Upper lobe of right lung (tissue), 1 donor: ENCODE measurements around the gene CLDN18. TPM values are rescaled to one million over a fixed set of nuclear protein-coding genes. Genes with fewer than 3 reads are reported as not detected.

Experiments used
- ATAC-seq: fragments of 200-7000 bp; cut with Tn5 transposase; one replicate; pipeline ENCODE4 v1.9.1; 2020; ENCODE audit warnings: mild to moderate bottlenecking, moderate library complexity
- DNase-seq: peaks from one replicate; pipeline ENCODE4 v3.0.0-alpha.2; 2020
- H3K27ac ChIP-seq: fragments of 200-600 bp; one replicate; pipeline ENCODE4 v1.8.0; 2022
- H3K27me3 ChIP-seq: fragments of 200-600 bp; one replicate; pipeline ENCODE4 v1.8.0; 2022; ENCODE audit warnings: mild to moderate bottlenecking
- H3K36me3 ChIP-seq: fragments of 200-600 bp; one replicate; pipeline ENCODE4 v1.8.0; 2022
- H3K4me1 ChIP-seq: fragments of 200-600 bp; one replicate; pipeline ENCODE4 v1.8.0; 2022
- H3K4me3 ChIP-seq: fragments of 200-600 bp; one replicate; pipeline ENCODE4 v1.8.0; 2022; ENCODE audit warnings: mild to moderate bottlenecking
- H3K9me3 ChIP-seq: fragments of 200-600 bp; one replicate; pipeline ENCODE4 v1.8.0; 2022
- intact Hi-C: fragments of 100-400 bp; cut with DNase I; formaldehyde crosslinking; loops from one replicate; pipeline ENCODE4 v1.11.0; 2022
- total RNA-seq: library from RNA; stranded (reverse); fragmentation: NEBNext Ultra II Directional; extraction: Animal tissue kit (Norgen Biotek cat#: 25700); gene quantifications from one replicate; pipeline ENCODE4 v1.2.1, GENCODE V29; 2021
- TF ChIP-seq, protein P1 (sequence below): fragments of 200-600 bp; IDR thresholded peaks from one replicate; pipeline ENCODE4 v1.8.0; 2022; ENCODE audit warnings: antibody characterized with exemption
- donor health status: DM: no; HTN: yes; CAD: no; lungs with severe emphysema.

The CLDN18 gene
- total RNA-seq, 1 donor from 2014 or later: 197 TPM

DNA sequence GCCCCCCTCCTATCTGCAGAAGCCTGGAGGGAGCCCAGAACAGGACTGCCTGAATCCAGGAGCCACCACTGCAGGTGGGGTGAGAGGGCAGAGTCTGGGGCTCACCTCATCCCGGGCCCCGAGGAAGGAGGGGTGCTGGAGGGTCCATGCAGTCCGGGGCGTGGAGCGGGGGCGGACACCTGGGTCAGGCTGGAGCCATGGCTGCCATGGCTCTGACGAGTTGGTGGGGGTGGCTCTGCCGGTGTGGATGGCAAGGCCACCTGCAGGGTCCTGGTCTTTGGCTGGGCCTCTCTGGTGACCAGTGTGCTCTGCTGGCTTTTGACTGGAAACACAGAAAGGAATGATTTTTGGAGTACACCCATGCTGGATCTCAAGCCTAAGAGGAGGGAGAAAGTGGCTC lies 58.1 kb downstream of the CLDN18 start:
- no peak overlapping the region for H3K27ac ChIP-seq
- H3K4me1 ChIP-seq: no peaks in the 10 kb centered on the region
- TF ChIP-seq, protein P1, sequence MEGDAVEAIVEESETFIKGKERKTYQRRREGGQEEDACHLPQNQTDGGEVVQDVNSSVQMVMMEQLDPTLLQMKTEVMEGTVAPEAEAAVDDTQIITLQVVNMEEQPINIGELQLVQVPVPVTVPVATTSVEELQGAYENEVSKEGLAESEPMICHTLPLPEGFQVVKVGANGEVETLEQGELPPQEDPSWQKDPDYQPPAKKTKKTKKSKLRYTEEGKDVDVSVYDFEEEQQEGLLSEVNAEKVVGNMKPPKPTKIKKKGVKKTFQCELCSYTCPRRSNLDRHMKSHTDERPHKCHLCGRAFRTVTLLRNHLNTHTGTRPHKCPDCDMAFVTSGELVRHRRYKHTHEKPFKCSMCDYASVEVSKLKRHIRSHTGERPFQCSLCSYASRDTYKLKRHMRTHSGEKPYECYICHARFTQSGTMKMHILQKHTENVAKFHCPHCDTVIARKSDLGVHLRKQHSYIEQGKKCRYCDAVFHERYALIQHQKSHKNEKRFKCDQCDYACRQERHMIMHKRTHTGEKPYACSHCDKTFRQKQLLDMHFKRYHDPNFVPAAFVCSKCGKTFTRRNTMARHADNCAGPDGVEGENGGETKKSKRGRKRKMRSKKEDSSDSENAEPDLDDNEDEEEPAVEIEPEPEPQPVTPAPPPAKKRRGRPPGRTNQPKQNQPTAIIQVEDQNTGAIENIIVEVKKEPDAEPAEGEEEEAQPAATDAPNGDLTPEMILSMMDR: no peak
- no peaks in the 10 kb centered on the region for H3K9me3 ChIP-seq
- intact Hi-C loops: no loop called here
- no peak overlapping the region for H3K4me3 ChIP-seq
- H3K36me3 ChIP-seq: peaks cover 15% of the 10 kb centered on the region
- H3K27me3 ChIP-seq: no peaks in the 10 kb centered on the region
- ATAC-seq (no peak), DNase-seq (no peak)

DNA sequence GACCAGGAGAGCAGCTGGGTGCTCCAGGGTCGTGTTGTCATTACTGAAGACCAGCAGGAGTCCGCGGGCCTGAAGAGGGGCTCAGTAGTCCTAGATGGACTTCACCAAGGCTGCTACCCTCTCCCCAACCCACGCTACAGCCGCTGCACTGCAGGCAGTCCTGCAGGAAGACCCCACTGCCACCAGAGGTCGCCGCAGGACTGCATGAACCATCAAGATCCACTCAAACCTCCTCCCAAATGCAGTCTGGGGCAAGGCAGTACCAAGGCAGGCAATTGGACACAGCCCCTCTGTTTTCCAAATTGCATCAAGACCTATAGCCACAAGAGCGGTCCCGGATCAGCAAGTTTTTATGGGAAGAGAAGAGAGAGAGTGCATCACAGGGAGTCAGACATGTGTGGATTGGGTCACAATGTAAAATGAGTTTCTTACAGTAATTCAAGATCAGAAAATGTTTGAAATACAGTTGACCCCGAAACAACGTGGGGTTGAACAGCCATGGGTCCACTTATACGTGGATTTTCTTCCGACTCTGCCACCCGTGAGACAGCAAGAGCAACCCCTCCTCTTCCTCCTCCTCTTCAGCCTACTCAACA lies 58.7 kb downstream of the CLDN18 start:
- DNase-seq: peak; percentile 88
- peak; percentile 95 for ATAC-seq
- Histone ChIP-seq H3K27ac (no peak overlapping the region), H3K27me3 (no peaks in the 10 kb centered on the region), H3K4me1 (no peaks in the 10 kb centered on the region), H3K4me3 (no peak overlapping the region), H3K36me3 (peaks cover 8% of the 10 kb centered on the region), H3K9me3 (no peaks in the 10 kb centered on the region)
- intact Hi-C loops: no loop called here
- TF ChIP-seq, protein P1: peak; percentile 97

DNA sequence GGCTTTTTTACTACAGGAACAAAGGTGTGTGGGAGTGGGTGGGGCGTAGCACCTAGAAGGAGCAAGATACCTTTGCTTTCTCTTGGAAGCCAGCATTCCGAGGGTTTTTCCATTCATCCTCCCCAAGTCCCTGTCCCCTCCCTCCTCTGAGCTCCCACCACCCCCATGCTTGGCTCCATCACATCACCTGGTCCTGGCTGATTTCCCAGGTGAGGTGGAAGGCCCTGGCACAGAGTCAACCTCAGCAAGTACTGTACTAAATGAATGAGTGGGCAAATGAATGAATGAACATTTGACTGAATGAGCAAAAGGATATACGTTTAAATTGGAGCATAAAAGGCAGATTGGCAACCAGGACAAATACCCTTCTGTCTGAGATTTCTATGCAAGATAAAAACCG lies 60.0 kb downstream of the CLDN18 start:
- no peaks in the 10 kb centered on the region for H3K36me3 ChIP-seq
- no peaks in the 10 kb centered on the region for H3K27me3 ChIP-seq
- TF ChIP-seq, protein P1: no peak
- H3K4me3 ChIP-seq: no peak overlapping the region
- no peaks in the 10 kb centered on the region for H3K9me3 ChIP-seq
- intact Hi-C loops: loop anchor here (5.0 kb wide), 1 partner anchor 47 kb away; the partner anchor contains the start of gene DZIP1L
- no peak for ATAC-seq
- H3K4me1 ChIP-seq: no peaks in the 10 kb centered on the region
- no peak overlapping the region for H3K27ac ChIP-seq
- no peak for DNase-seq

DNA sequence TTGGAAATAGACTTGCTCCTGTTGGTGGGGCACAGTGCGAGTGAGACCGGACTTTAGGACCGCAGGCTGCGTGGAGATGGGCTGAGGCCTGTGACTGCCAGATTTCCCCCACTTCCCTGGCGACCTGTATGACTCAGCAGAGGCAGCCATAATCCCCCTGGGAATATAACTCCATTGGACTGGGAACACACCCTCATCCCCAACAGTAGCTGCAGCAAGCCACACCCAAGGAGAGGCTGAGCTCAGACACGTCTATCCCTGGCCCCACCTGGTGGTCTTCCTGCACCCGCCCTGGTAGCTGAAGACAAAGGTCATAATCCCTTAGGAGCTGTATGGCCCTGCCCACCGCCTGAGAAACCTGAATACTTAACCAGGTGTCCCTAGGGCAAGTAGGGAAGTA lies 62.8 kb downstream of the CLDN18 start:
- DNase-seq: no peak
- Histone ChIP-seq H3K4me1 (no peaks in the 10 kb centered on the region), H3K4me3 (no peak overlapping the region), H3K9me3 (no peaks in the 10 kb centered on the region), H3K27ac (no peak overlapping the region), H3K36me3 (no peaks in the 10 kb centered on the region), H3K27me3 (no peaks in the 10 kb centered on the region)
- no peak for ATAC-seq
- intact Hi-C loops: loop anchor here (5.0 kb wide), 1 partner anchor 45 kb away; the partner anchor contains the start of gene DZIP1L
- TF ChIP-seq, protein P1: no peak

DNA sequence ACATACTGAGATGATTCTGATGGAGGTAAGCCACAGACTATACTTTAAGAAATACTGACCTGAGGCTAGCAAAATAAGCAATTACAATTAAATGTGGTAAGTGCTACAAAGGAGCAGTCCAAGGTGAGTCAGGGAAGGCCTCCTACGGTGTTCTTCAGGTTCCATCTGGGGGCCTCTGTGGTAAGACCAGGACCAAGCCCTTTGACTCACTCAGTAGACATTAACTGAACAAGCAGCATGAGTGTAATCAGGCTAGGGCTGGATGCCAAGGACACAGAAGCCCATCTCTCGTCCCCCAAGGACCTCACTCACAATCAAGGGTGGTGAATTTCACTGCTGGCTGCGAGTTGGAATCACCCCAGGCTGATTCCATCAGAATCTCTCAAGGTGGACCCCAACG lies 68.1 kb downstream of the CLDN18 start:
- Histone ChIP-seq H3K9me3 (no peaks in the 10 kb centered on the region), H3K27ac (no peak overlapping the region), H3K36me3 (peaks cover 7% of the 10 kb centered on the region), H3K4me1 (no peaks in the 10 kb centered on the region), H3K4me3 (no peak overlapping the region), H3K27me3 (no peaks in the 10 kb centered on the region)
- TF ChIP-seq, protein P1: no peak
- intact Hi-C loops: no loop called here
- no peak for DNase-seq
- no peak for ATAC-seq
